Upper lobe of left lung (tissue), 4 donors: Measurements from ENCODE around the gene ZNF593OS.

Experiments used
- CTCF ChIP-seq, 6 experiments: fragments of 450-650 bp in 4 of 6; fragments of 200-600 bp in 2 of 6; sonication (generic) in 2 of 6; IDR thresholded peaks; one replicate each; pipeline ENCODE4 v1.5.1; 2016 to 2019; ENCODE audit warnings: antibody characterized with exemption in 6 of 6
- POLR2A ChIP-seq, 4 donors: fragments of 450-650 bp; IDR thresholded peaks; one replicate each; pipeline ENCODE4 v1.5.1; 2016 to 2017; ENCODE audit warnings: antibody characterized with exemption in 4 of 4, mild to moderate bottlenecking in 2 of 4
- POLR2AphosphoS5 ChIP-seq, 2 donors: sonication (generic); formaldehyde crosslinking; IDR thresholded peaks; one replicate each; pipeline ENCODE4 v1.5.1; 2017; ENCODE audit warnings: antibody characterized with exemption in 2 of 2

GRCh38 chr1:26170472-26170821 is 1.2 kb downstream of the ZNF593OS start:
- TF ChIP-seq CTCF (IDR thresholded peaks at IDR 0.05), result no peak
- no peak for TF ChIP-seq POLR2A (IDR thresholded peaks at IDR 0.05)
- TF ChIP-seq POLR2AphosphoS5 (IDR thresholded peaks at IDR 0.05), result no peak
